IgD-negative memory B cell (primary cell): ENCODE data around the gene CDYL. TPM values are rescaled to one million over a fixed set of nuclear protein-coding genes. Genes with fewer than 3 reads are reported as not detected.

Source experiments
- H3K27ac Mint-ChIP-seq, 3 donors: one replicate each; pipeline ENCODE4 v1.8.0; 2020 to 2022; ENCODE audit warnings: mild to moderate bottlenecking in 3 of 3, mixed read lengths in 3 of 3, moderate library complexity in 1 of 3
- H3K27me3 Mint-ChIP-seq: one replicate; pipeline ENCODE4 v1.8.0; 2021; ENCODE audit warnings: mixed read lengths
- H3K36me3 Mint-ChIP-seq: one replicate; pipeline ENCODE4 v1.8.0; 2020; ENCODE audit warnings: mild to moderate bottlenecking, mixed read lengths
- H3K4me1 Mint-ChIP-seq, 3 donors: one replicate each; pipeline ENCODE4 v1.8.0; 2020 to 2022; ENCODE audit warnings: mixed read lengths in 3 of 3, mild to moderate bottlenecking in 1 of 3
- H3K4me3 Mint-ChIP-seq, 4 donors: one replicate each; pipeline ENCODE4 v1.8.0; 2020 to 2022; ENCODE audit warnings: mild to moderate bottlenecking in 4 of 4, mixed read lengths in 4 of 4, moderate library complexity in 3 of 4
- H3K9me3 Mint-ChIP-seq, 3 donors: one replicate each; pipeline ENCODE4 v1.8.0; 2020 to 2021; ENCODE audit warnings: mixed read lengths in 3 of 3, mild to moderate bottlenecking in 1 of 3
- polyA plus RNA-seq: library from polyadenylated mRNA; unstranded; fragments of 300-500 nt; fragmentation: Illumina TruSeq; gene quantifications from one replicate; pipeline ENCODE4 v1.2.3, GENCODE V29; 2021

The CDYL gene, protein sequence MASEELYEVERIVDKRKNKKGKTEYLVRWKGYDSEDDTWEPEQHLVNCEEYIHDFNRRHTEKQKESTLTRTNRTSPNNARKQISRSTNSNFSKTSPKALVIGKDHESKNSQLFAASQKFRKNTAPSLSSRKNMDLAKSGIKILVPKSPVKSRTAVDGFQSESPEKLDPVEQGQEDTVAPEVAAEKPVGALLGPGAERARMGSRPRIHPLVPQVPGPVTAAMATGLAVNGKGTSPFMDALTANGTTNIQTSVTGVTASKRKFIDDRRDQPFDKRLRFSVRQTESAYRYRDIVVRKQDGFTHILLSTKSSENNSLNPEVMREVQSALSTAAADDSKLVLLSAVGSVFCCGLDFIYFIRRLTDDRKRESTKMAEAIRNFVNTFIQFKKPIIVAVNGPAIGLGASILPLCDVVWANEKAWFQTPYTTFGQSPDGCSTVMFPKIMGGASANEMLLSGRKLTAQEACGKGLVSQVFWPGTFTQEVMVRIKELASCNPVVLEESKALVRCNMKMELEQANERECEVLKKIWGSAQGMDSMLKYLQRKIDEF
- polyA plus RNA-seq, result 5.3 TPM

GRCh38 chr6:4776131-4776492 lies at the start of gene CDYL:
Gene CDYL, plus strand, starts transcription at chr6:4776404. Its CDS starts 380 bp downstream, at chr6:4776784.
- H3K36me3 Mint-ChIP-seq, result peaks cover 1% of the 10 kb centered on the region
- H3K27me3 Mint-ChIP-seq, result peaks cover 7% of the 10 kb centered on the region
- H3K27ac Mint-ChIP-seq, result peak within 1 kb of the TSS; percentile 80 to 92 (median 84)
- H3K4me3 Mint-ChIP-seq, result peak within 1 kb of the TSS; percentile 90 to 97 (median 95)
- H3K4me1 Mint-ChIP-seq, result peaks cover 25 to 37% (median 30%) of the 10 kb centered on the region in 3 donors
- peaks cover 0 to 4% (median 0%) of the 10 kb centered on the region in 3 donors for H3K9me3 Mint-ChIP-seq

- H3K9me3 Mint-ChIP-seq, result no peaks in the 10 kb centered on the region
- H3K27me3 Mint-ChIP-seq, result peaks cover 30% of the 10 kb centered on the region
- H3K4me1 Mint-ChIP-seq, result peaks cover 0 to 3% (median 2%) of the 10 kb centered on the region in 3 donors
- H3K27ac Mint-ChIP-seq, result no peak overlapping the region
- peaks cover 2% of the 10 kb centered on the region for H3K36me3 Mint-ChIP-seq
- no peak overlapping the region for H3K4me3 Mint-ChIP-seq
Measured at GRCh38 chr6:4726645-4727044, 49.6 kb upstream of the CDYL start.

DNA sequence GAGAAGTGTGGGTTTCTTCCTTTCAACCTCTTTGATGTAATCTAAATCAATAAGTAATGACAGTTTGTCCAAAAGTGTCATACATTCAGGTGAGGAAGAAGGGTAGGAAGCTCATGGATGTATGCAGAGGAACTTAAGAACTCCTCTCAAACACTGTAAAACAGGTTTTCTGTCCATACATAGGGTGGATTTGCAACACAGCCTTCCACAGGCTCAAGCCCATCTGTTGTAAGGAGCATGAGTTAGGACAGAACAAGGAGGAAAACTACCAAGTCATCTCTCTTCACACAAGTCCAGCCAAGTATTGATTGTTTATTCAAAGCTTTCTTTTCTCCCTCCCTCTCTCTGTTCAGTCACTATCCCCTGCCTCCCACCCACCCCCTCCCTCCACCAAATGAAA lies 49.0 kb upstream of the CDYL start:
- Mint-ChIP-seq H3K36me3 (peaks cover 2% of the 10 kb centered on the region), H3K27ac (no peak overlapping the region), H3K4me3 (no peak overlapping the region), H3K4me1 (peaks cover 0 to 3% (median 2%) of the 10 kb centered on the region in 3 donors), H3K27me3 (peaks cover 31% of the 10 kb centered on the region), H3K9me3 (no peaks in the 10 kb centered on the region)

DNA sequence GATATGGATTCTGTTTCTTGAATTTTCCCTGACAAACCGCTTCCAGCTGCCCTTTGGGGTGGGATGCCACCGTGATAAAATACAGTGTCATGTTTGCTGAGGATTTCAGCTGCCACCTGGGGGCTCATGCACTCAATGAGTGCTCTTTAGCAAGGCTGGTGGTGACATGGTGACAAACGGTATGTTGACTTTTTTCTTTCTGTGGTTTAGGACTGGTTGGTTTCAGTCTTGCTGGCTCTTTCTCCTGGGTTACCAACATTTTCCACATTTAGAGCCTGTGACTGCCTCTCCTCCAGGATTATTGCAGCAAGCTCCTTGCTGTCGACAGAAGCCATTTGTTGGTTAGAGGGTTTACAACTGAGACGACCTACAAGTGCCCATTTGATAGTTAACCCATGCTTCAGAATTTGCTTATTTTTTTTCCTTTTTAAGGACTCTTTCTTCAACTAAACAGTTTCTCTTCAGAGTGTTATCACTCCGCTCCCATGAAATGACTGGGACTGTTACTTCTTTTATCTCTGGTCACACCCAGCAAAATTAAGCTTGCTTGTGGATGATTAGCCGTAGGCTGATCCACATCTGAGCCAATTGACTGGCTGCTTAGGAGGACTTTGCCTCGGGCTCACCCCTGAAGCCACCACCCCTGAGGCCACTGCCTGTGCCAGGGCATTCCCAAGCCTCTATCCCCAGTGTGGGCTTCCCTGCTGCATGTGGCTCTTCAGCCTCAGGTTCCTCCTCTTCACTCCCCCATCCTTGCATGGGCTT lies 48.4 kb upstream of the CDYL start:
- Mint-ChIP-seq H3K4me1 (peaks cover 0 to 3% (median 2%) of the 10 kb centered on the region in 3 donors), H3K4me3 (peak overlapping the region in 1 of 4 donors; percentile 47), H3K27me3 (peaks cover 31% of the 10 kb centered on the region), H3K36me3 (peaks cover 2% of the 10 kb centered on the region), H3K27ac (no peak overlapping the region), H3K9me3 (no peaks in the 10 kb centered on the region)

GRCh38 chr6:4728436-4728769 lies 47.8 kb upstream of the CDYL start:
- Mint-ChIP-seq H3K4me3 (no peak overlapping the region), H3K4me1 (peaks cover 0 to 3% (median 2%) of the 10 kb centered on the region in 3 donors), H3K27me3 (peaks cover 31% of the 10 kb centered on the region), H3K27ac (no peak overlapping the region), H3K36me3 (peaks cover 2% of the 10 kb centered on the region), H3K9me3 (no peaks in the 10 kb centered on the region)

DNA sequence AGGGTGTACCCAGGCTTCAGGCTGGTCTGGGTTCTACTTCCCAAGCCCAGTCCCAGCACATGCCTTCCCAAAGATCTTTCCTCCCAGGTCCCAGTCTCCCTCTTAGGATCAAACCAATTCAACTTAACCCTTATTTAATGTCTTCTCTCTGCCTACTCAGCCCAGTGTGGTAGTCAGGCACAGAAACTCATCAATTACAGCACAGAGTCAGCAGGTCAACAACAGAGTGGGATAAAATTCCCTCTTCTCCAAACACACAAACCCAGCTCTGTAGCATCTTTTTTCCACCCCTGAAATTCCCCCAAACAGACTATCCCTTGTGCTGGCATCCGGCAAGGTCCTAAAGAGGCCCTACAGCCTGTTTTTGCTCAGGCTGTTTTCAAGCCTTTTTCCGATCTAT lies 47.3 kb upstream of the CDYL start:
- H3K4me3 Mint-ChIP-seq, result no peak overlapping the region
- H3K27ac Mint-ChIP-seq, result no peak overlapping the region
- peaks cover 0 to 6% (median 2%) of the 10 kb centered on the region in 3 donors for H3K4me1 Mint-ChIP-seq
- no peaks in the 10 kb centered on the region for H3K9me3 Mint-ChIP-seq
- peaks cover 28% of the 10 kb centered on the region for H3K27me3 Mint-ChIP-seq
- peaks cover 2% of the 10 kb centered on the region for H3K36me3 Mint-ChIP-seq

DNA sequence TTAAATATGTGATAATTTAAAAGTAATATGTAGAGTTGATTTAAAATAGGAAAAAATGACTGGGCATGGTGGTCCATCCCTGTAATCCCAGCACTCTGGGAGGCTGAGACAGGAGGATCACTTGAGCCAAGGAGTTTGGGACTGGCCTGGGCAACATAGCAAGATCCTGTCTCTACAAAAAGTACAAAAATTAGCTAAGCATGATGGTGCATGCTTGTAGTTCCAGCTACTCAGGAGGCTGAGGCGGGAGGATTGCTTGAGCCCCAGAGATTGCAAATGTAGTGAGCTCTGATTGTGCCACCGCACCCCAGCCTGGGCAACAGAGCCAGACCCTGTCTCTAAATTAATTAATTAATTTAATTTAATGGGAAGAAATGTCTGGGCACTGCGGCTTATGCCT lies 44.2 kb upstream of the CDYL start:
- Mint-ChIP-seq H3K4me3 (peak overlapping the region in 1 of 4 donors; percentile 8), H3K36me3 (peaks cover 2% of the 10 kb centered on the region), H3K27me3 (peaks cover 25% of the 10 kb centered on the region), H3K9me3 (no peaks in the 10 kb centered on the region), H3K27ac (no peak overlapping the region), H3K4me1 (peaks cover 0 to 6% (median 2%) of the 10 kb centered on the region in 3 donors)

DNA sequence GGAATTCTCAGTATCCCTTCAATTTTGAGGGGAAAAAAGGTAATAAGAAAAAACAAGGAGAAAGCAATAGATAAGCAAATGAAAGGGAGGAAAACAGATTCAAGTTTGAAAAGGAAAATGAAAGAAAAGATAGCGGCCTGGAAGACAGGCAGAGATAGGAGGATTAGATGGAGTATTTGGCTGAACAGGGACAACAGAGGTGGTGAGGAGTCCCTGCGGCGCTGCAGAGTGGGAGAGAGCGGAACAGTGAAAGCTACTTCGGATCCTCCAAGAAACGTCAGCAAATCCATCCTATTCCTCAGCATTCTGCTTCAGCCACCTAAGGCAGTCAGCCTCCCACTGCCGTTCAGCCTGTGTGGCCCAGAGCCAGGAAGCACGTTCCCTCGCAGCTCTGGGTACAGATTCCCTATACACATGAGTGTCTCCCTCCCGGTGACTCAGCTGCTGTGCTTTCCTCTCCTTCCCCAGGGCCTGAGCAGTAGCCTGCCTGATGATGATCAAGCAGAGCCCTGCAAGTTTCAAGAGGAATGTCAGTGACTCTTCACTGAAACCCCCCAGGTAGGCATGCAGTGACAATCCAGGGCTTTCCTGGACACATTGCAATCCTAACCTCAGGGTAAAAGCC lies 43.4 kb upstream of the CDYL start:
- H3K27me3 Mint-ChIP-seq, result peaks cover 22% of the 10 kb centered on the region
- no peaks in the 10 kb centered on the region for H3K9me3 Mint-ChIP-seq
- H3K36me3 Mint-ChIP-seq, result no peaks in the 10 kb centered on the region
- peaks cover 0 to 6% (median 1%) of the 10 kb centered on the region in 3 donors for H3K4me1 Mint-ChIP-seq
- H3K4me3 Mint-ChIP-seq, result no peak overlapping the region
- H3K27ac Mint-ChIP-seq, result no peak overlapping the region

- H3K36me3 Mint-ChIP-seq, result no peaks in the 10 kb centered on the region
- H3K4me3 Mint-ChIP-seq, result no peak overlapping the region
- peaks cover 5% of the 10 kb centered on the region for H3K27me3 Mint-ChIP-seq
- H3K4me1 Mint-ChIP-seq, result peaks cover 0 to 3% (median 0%) of the 10 kb centered on the region in 3 donors
- H3K27ac Mint-ChIP-seq, result no peak overlapping the region
- H3K9me3 Mint-ChIP-seq, result no peaks in the 10 kb centered on the region
Measured at GRCh38 chr6:4736371-4736873, 39.8 kb upstream of the CDYL start.

- Mint-ChIP-seq H3K9me3 (no peaks in the 10 kb centered on the region), H3K27ac (no peak overlapping the region), H3K4me3 (no peak overlapping the region), H3K4me1 (no peaks in the 10 kb centered on the region), H3K27me3 (no peaks in the 10 kb centered on the region), H3K36me3 (no peaks in the 10 kb centered on the region)
Measured at GRCh38 chr6:4740032-4740431, 36.2 kb upstream of the CDYL start.

DNA sequence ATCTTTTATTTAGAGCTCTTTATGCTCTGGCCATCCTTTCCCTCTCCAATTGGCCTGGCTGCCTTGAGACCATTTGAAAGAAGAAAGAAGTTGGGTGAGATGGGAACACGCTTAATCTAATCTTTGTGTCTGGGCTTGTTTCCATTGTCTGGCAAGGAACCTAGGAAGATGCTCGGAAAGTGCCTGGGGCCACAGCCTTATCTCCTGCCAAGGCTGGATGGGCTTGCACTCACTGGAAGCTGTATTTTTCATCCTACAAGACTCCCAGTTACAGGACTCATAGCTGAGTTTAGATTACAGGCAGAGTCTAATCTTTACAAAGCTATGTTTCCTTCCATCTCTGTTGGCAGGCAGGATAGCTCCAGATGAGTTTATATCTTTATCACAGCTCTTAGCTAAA lies 33.1 kb upstream of the CDYL start:
- Mint-ChIP-seq H3K27ac (no peak overlapping the region), H3K9me3 (no peaks in the 10 kb centered on the region), H3K36me3 (peaks cover 1% of the 10 kb centered on the region), H3K4me3 (no peak overlapping the region), H3K4me1 (no peaks in the 10 kb centered on the region), H3K27me3 (no peaks in the 10 kb centered on the region)

DNA sequence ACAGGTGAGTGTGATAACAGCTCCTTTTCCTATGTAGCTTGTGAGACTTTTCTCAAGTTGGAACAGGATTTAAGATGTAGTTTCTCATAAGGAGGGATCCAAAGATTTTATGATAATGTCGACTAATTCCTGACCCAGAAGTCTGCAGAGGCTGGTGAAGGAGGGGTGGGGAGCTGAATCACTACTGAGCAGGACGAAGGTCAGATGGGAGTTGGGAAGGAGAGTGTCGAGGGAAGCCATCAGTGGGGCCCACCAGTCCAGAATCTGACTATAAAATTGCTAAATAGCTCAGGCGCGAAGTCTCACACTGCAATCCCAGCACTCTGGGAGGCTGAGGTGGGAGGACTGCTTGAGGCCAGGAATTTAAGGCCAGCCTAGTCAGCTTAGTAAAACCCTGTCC lies 32.3 kb upstream of the CDYL start:
- H3K27ac Mint-ChIP-seq, result no peak overlapping the region
- no peaks in the 10 kb centered on the region for H3K4me1 Mint-ChIP-seq
- no peaks in the 10 kb centered on the region for H3K27me3 Mint-ChIP-seq
- no peak overlapping the region for H3K4me3 Mint-ChIP-seq
- H3K36me3 Mint-ChIP-seq, result peaks cover 1% of the 10 kb centered on the region
- H3K9me3 Mint-ChIP-seq, result no peaks in the 10 kb centered on the region

DNA sequence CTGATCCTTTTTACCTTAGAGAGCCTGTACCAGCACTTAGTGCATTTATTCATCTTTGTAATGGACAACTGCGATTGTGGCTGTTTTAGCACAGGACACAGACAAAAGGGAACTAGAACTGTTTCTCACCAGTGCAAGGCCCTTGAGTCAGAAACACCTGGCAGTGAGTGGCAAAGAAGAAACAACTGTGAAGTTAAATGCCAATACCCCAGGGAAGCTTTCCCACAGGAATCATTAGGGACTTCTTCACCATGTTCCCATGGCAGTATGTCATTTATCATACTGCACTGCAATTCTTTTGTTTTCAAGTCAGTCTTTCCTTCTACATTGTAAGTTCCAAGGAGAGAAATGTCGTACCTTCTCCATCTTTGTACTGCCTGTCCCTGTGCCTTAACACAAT lies 28.6 kb upstream of the CDYL start:
- Mint-ChIP-seq H3K36me3 (peaks cover 1% of the 10 kb centered on the region), H3K9me3 (no peaks in the 10 kb centered on the region), H3K4me1 (no peaks in the 10 kb centered on the region), H3K27ac (no peak overlapping the region), H3K4me3 (no peak overlapping the region), H3K27me3 (no peaks in the 10 kb centered on the region)

- Mint-ChIP-seq H3K4me1 (no peaks in the 10 kb centered on the region), H3K4me3 (no peak overlapping the region), H3K27me3 (peaks cover 5% of the 10 kb centered on the region), H3K36me3 (no peaks in the 10 kb centered on the region), H3K27ac (peak overlapping the region in 1 of 3 donors; percentile 43), H3K9me3 (no peaks in the 10 kb centered on the region)
Measured at GRCh38 chr6:4751823-4752464, 24.3 kb upstream of the CDYL start.
